NCI-H526 treated with DMSO at 0.1 percent for 48 hours (cell line): ENCODE results near the gene HNF1B.

ENCODE experiments used
- DNase-seq: peaks from one replicate; lab custom pipeline; 2025; lab: John Stamatoyannopoulos, UW

HNF1B gene

GRCh38 chr17:37761059-37761458, 16.2 kb upstream of the HNF1B start:
- DNase-seq: no peak

- DNase-seq: no peak
Observed at GRCh38 chr17:37759014-37759637, 14.3 kb upstream of the HNF1B start.

- DNase-seq: no peak
Observed at GRCh38 chr17:37756051-37756450, 11.2 kb upstream of the HNF1B start.

GRCh38 chr17:37755455-37755854, 10.6 kb upstream of the HNF1B start:
- DNase-seq: no peak

- DNase-seq: no peak
Observed at GRCh38 chr17:37754363-37754762, 9.5 kb upstream of the HNF1B start.

- no peak for DNase-seq
Observed at GRCh38 chr17:37752482-37752881, 7.6 kb upstream of the HNF1B start.

GRCh38 chr17:37750768-37751475, 6.1 kb upstream of the HNF1B start:
- no peak for DNase-seq

GRCh38 chr17:37750292-37750691, 5.4 kb upstream of the HNF1B start:
- DNase-seq: no peak

GRCh38 chr17:37747222-37747621, 2.4 kb upstream of the HNF1B start:
- DNase-seq: no peak

GRCh38 chr17:37746617-37747016, 1.8 kb upstream of the HNF1B start:
- no peak for DNase-seq

- DNase-seq: no peak
Observed at GRCh38 chr17:37745801-37746426, 1.1 kb upstream of the HNF1B start.

GRCh38 chr17:37744633-37744927, 279 bp downstream of the HNF1B start:
- no peak for DNase-seq

- no peak for DNase-seq
Observed at GRCh38 chr17:37743875-37744632, 805 bp downstream of the HNF1B start.

GRCh38 chr17:37743612-37743874, 1.3 kb downstream of the HNF1B start:
- no peak for DNase-seq

- DNase-seq: no peak
Observed at GRCh38 chr17:37742762-37743611, 1.9 kb downstream of the HNF1B start.

- DNase-seq: no peak
Observed at GRCh38 chr17:37742116-37742761, 2.6 kb downstream of the HNF1B start.

- no peak for DNase-seq
Observed at GRCh38 chr17:37741341-37742115, 3.3 kb downstream of the HNF1B start.

GRCh38 chr17:37740915-37741314, 3.9 kb downstream of the HNF1B start:
- no peak for DNase-seq

GRCh38 chr17:37737971-37738370, 6.9 kb downstream of the HNF1B start:
- no peak for DNase-seq

- DNase-seq: no peak
Observed at GRCh38 chr17:37737081-37737480, 7.8 kb downstream of the HNF1B start.

GRCh38 chr17:37736428-37736827, 8.4 kb downstream of the HNF1B start:
- DNase-seq: no peak
